ENCODE results near the gene PSMC3.

DNA sequence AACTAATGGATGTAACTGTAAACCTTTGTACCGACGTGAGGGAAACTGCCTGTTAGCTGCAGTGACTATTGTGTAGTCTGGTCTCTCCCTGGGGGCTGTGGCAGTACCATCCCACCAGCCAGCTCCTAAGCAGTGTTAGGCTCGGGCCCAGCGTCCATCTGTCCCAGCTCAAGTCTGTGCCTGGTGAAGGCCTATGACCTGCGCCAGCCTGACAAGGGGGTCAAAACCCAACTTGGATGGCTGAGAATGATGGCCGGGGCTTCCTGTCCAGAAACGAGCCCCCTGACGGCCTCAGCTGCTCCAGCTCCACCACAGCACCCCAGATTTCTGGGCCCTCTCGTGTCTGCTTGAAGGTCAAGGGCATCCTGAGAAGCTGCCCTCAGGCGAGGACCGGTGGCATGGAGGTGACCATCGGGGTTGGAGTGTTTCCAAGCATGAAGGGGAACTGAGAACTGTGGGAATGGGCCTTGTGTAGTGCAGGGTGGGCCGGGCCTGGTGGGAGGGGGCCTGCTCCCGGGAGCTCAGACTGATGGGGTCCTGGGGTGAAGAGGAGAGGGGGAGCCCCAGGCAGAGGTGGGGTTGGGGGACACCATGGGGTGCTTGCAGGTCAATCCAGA is 33.6 kb downstream of the PSMC3 start:
- TF ChIP-seq, protein P1, sequence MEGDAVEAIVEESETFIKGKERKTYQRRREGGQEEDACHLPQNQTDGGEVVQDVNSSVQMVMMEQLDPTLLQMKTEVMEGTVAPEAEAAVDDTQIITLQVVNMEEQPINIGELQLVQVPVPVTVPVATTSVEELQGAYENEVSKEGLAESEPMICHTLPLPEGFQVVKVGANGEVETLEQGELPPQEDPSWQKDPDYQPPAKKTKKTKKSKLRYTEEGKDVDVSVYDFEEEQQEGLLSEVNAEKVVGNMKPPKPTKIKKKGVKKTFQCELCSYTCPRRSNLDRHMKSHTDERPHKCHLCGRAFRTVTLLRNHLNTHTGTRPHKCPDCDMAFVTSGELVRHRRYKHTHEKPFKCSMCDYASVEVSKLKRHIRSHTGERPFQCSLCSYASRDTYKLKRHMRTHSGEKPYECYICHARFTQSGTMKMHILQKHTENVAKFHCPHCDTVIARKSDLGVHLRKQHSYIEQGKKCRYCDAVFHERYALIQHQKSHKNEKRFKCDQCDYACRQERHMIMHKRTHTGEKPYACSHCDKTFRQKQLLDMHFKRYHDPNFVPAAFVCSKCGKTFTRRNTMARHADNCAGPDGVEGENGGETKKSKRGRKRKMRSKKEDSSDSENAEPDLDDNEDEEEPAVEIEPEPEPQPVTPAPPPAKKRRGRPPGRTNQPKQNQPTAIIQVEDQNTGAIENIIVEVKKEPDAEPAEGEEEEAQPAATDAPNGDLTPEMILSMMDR (IDR thresholded peaks at IDR 0.05) = no peak
- no peak for TF ChIP-seq POLR2A (IDR thresholded peaks at IDR 0.05)

All from esophagus squamous epithelium (tissue), 4 donors.